Measurements from ENCODE around the gene CXCL17.
A peak's percentile ranks its signal among the peaks of the same experiment; 100 is the strongest.
"Not testable (repeated sequence)": the region's sequence is repeated elsewhere in the genome, so short reads cannot be mapped to it uniquely, and the experiment has no call there.

The CXCL17 gene

DNA sequence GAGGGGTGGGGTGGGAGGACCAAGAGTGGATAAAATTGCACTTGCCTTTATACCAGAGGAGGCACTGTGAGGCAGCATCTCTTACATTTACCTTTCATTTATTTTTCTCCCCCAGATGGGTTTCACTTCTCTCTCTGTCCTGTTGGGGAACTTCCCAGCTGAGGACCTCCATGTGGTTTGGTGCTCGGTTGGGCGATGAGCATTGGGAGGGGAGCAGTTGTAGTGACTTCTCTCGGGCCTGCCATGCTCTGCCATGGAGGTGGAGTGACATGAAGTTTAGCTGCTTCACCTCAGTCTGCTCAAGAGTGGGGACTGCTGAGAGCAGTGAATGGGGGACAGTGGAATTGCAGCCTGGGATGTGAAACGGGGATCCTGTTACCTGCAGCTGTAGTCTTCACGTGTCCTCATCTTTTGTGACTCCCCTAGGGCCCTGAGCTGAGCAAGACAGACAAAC is 23.1 kb upstream of the CXCL17 start:
- no peak for DNase-seq

DNA sequence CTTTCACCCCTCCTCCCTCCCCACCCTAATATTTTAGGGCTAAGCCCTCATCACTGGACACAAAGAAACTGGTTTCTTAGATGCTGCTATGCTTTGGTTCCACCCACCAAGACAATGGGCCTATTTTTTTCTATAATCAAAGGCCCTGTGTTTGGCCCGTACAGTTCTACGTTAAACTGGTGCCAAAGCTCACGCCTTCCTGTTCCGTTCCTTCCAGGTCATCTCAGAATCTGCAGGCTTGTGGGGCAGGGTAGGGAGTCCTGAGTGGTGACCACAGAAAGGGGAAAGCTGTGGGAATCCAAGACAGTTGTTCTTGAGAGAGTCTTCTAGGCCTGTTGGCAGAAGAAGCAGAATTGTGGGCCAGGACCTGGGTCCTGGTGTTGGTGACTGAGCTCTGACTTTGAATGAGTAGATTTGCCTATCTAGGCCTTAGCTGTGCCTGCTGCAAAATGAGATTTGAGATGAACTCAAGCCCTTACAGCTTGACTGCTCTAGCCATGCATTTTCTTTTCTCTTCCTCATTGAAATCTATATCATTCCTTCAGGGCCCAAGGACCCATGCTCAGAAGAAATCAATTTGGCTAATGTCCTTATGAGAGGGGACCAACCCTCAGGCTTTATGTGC is 19.1 kb upstream of the CXCL17 start:
- DNase-seq, result no peak

DNA sequence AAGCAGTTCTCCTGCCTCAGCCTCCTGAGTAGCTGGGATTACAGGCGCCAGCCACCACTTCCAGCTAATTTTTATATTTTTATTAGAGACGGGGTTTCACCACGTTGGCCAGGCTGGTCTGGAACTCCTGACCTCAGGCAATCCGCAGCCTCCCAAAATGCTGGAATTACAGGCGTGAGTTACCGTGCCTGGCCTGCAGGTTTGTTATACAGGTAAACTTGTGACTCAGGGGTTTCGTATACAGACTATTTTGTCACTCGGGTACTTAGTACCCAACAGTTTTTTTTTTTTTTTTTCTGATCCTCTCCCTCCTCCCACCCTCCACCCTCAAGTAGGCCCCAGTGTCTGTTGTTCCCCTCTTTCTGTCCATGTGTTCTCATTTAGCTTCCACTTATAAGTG is 18.5 kb upstream of the CXCL17 start:
- not testable (repeated sequence) for DNase-seq

DNA sequence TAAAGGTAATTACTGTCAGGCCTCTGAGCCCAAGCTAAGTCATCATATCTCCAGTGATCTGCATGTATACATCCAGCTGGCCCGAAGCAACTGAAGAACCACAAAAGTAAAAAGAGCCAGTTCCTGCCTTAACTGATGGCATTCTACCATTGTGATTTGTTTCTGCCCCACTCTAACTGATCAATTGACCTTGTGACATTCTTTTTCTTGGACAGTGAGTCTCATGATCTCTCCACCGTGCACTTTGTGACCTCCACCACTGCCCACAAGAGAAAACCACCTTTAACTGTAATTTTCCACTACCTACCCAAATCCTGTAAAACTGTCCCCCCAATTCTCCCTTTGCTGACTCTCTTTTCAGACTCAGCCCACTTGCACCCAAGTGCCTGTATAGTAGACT is 17.2 kb upstream of the CXCL17 start:
- DNase-seq, result no peak

DNA sequence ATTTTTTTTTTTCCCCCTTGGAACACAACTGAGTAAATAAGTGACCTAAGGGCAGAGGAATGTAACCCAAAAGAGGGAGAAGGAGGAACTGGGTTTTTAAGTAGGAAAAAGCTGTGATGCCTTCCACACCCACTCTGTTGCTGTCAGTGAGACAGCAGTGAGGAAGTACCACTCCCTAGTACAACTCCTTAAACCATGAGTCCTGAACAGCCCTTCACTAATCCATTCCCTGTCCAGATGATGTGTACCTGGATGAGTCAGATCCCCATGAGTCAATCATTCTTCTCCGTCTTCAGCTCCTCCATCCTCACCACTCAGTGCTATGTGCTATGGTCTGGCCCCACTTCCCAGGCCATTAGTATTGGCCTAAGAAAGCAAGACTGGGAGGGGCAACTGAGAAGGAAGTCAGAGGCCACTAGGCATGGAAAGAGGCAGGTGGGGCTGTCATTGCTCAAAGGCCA is 12.9 kb upstream of the CXCL17 start:
- DNase-seq, result no peak

DNA sequence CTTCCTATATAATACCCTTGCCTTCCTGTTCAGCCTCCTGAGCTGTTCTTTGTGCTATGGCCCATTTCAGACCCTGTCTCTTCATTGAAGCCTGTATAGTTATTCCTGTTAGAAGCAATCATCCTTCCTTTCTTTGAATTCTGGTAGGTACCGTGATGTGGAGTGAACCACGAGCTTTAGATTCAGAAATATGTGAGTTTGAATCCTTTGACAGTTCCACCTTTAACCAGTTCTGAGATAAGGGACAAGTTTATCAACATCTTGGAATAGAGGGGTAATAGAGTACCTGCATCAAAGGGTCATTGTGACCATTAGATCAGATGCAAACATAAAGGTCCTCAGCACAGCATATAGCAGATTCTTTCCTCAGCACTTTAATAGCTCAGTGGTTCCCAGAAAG is 12.3 kb upstream of the CXCL17 start:
- no peak for DNase-seq

DNA sequence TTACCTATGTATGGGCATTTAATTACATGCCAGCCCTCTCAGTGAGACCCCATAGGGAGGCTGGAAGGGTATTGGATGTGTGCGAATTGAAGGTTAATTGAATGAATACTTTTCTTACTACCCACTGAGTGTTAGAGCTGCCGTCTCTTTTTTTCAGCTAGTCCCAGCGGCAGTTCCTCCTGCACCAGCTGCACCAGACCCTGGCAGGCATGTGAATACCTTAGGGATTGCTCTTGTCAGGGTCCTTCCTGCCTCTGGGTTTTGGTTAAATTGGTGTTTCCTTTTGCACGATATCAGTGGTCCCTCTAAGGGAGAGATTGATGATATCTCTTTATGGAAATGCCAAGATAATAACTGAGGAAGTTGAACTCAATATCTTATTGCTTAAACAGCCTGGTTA is 9.8 kb upstream of the CXCL17 start:
- DNase-seq, result no peak

DNA sequence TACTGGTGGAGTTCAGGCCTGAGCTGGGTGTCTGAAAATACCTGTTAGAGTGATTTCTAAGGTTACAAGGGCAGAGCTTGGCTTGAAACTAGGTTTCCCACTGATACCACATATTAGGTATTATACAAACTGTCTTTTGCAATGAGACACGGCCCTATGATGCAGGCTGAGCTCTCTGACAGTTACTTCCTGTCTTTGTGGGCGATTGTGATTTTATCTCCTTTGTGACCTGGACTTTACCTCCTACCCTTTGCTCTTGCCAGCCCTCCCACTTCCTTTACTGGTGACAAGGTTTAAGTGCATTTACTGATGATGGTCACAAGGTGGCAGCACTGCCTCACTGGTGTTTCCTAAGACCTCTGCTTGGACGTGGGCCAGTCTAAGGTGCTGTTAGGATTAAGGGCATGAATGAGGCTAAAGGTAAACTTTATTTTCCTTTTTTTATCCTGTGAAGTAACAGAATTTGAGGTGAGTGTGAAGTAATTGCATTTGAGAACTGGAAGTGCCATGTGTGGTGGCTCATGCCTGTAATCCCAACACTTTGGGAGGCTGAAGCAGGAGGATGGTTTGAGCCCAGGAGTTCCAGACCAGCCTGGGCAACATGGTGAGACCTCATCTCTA is 7.7 kb upstream of the CXCL17 start:
- peak; percentile 59 for DNase-seq

DNA sequence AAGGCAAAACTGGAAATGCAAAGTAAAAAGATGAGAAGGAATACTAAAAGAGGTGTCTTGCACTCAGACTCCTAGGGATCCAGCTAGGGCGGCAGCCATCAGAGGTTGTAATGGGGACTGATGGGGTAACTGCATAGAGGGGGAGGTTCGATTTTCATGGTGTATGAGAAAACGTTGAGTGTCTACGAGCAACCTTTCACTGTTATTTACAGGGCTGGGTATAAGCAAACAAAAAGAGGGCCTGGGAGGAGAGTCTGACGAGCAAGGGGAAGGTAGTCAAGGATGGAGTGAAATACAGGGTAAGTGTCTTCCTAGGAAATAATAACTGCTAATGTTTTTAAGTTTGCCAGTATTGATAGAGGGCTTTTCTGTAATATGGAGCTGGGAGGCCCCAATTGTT is 5.6 kb upstream of the CXCL17 start:
- DNase-seq, result not testable (repeated sequence)

DNA sequence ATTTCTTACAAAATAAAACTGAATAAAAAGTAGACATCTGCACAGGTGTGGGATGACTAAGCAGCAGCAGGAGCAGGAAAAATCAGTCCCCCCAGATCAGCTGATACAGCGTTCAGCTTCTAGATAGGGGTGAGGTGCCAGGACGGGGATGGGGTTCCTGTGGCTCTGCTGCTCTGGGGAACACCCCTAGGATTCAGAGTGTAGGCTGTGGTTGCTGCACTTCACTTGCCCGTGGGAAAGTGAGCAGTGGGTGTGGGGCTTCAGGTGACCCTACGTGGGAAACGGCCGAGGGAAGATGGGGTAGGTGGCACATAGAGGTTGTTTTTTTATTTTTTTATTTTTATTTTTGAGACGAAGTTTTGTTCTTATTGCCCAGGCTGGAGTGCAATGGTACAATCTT is 3.2 kb upstream of the CXCL17 start:
- DNase-seq, result no peak

DNA sequence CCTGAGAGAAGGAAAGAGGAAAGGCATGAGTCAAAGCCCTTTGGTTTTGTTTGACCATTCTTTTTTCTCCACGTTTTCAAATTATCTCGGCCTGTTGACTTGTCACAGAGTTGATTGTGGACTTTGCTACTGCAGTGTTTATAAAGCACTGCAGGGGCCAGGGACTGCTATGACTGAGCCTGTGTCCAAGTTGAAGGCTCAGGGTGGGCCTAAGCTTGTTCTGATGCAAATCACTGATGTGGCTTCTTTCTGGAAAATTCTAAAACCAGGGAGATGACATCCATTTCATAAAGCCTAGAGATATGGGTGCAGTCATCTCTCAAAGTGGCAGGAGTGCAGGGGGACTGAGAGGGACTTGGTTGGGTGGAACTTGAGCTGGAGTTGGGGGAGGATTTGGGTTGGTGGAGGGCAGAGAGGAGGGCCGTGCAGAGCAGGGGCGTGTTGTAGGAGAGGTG is 1.2 kb upstream of the CXCL17 start:
- DNase-seq, result no peak

DNA sequence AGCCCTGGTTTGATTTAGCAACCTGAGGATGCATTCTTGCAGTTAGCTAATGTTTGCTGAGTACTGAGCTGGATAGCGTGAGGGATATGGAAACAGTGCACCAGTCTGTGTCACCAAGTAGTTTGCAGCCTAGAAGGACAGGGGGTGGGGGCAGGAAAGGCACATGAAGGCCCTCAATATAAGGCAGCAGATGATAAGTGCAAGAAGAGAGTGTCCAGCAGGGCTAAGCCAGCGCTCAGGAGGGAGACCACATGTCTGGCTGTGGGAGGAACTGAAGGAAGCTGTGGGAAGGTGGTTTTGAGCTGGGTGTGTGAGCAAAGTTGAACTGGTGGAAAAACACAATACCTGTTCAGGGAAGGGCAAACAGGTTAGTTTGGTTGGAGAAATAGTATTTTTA is 1.7 kb downstream of the CXCL17 start:
- no peak for DNase-seq

DNA sequence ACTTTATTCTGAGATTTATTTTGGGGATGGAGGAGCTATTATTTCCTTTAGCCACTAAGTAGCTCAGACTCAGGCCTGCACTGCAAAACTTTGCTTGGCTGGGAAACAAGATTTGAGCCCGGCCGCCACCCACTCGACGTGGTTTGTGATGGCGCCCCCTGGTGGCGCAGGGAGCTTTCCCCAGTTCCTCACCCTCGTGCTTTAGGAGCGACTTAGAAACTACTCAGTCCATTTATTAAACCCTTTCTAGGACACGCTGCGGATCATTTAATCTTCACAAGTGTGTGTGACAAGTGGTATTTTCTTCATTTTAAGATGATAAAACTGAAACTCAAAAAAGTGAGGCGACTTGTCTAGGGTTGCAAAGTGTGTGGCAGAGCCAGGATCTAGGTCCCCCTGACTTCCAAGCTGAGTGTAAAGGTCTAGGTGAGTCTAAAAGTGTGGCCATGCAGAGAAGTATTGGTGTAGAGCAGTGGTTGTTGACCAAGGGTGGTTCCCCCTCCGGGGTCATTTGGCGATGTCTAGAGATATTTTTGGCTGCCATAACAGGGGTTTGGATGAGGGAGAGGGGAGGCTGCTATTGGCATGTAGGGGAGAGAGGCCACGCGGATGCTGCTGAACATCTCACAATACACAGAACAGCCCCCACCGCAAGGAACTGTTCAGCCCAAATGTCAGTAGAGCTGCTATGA is 2.2 kb downstream of the CXCL17 start:
- DNase-seq, result peak; percentile 38

DNA sequence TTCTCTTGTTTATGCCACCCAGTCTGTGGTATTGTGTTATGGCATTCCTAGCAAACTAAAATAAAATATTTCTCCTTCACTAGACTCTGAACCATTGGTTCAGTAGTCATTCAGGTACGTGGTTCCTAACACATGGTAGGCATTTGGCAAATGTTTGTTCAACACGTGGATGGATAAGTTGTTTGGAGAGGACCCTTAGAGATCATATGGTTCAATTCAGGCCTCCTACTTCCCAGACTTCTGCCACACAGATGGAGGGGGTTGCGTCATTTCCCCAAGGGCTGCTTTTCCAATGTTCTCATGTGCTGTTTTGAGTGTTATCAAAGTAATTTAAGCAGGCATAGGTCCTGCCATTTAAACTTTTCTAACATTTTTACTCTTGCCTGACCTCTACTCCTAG is 6.7 kb downstream of the CXCL17 start:
- DNase-seq, result peak; percentile 86

DNA sequence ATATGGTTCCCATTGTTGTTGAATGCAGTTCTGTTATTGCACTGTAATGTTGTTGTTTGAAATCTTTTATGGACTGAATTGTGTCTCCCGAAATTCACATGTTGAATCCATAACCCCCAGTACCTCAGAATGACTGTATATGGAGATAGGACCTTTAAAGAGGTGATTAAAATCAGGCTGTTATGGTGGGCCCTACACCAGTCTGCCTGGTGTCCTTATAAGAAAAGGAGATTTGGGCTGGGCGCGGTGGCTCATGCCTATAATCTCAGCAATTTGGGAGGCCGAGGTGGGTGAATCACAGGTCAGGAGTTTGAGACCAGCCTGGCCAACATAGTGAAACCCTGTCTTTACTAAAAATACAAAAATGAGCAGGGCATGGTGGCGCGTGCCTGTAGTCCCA is 7.4 kb downstream of the CXCL17 start:
- DNase-seq, result no peak

DNA sequence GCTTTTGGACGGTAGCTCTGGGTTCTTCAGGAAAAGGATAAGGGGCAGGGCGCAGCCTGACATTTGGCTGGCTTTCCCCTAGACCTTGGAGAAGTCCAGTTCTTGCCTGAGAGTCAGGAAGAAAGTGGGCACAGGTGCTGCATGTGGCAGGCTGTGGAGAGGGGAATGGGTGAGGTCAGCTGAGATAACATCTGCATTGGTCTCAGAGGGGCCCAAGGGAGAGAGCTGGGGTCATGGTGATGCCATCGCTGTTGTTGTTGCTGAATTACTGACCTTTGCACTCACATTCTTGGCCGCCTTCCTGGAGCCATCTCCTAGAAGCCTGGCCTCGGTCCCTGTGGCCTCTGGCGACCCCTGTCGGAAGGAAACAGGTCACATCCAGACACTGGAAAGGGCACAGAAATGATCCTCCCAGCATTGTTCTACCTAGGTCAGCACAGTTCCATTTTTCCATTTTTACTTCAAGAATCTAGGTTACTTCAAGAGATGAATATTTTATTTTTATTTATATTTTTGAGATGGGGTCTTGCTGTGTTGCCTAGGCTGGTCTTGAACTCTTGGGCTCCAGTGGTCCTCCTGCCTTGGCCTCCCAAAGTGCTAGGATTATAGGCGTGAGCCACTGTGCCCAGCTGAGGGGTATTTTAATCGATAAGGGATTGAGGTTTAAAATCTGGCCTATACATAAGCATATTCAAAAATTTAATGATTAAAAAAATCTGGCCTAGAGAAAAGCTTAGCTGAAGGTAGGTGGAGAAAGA is 9.1 kb downstream of the CXCL17 start:
- DNase-seq, result no peak

DNA sequence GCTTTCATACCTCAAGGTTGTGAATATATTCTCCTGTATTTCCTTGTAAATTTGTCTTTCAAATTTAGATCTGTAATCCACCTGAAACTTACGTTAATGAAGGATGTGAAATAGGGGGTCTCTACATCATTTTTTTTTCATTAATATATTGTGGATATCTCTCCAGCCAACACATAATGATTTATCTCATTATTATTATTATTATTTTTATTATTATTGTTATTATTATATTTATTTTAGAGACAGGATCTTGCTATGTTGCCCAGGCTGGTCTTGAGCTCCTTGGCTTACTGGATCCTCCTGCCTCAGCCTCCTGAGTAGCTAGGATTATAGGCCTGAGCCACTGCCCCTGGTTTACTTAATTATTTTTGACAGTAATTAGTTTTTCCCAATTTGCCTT is 11.3 kb downstream of the CXCL17 start:
- no peak for DNase-seq

DNA sequence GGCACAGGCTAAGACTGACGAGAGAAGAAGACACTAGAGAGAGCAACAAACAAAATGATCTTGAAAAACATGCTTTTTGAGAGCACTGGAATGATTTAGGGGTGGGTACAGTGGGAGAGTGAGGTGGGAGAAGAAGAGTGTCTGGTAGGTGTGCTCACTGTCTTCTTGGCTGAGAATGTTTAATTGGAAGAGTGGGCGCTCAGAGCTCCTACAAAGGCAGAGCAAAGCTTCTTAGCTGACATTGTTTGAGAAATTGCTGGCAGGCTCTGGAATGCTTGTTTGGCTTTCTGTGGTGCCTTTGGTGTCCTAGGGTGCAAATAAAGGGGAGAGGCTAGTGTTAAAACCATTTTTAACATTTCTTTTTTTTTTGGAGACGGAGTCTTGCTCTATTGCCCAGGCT is 14.1 kb downstream of the CXCL17 start:
- no peak for DNase-seq

DNA sequence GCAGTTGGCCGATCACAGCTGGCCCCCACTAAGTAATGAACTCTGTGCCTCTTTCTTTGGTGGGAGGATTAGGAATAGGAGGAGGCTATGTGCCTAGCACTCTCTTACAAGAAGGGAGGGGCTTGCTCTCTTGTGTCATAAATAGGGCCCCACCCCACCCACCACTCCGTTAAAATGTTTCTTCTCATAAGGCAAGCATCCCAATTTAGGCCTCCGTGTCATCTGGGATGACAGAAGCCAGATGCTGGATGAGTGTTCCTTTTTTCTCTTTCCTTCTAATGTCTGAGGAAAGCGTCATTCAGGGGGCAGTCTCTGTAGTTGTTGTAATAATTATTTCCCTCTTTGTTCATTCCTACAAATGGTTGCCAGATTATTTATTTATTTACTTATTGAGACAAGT is 15.4 kb downstream of the CXCL17 start, which contains the start of gene LIPE:
Gene LIPE, minus strand, starts transcription at position 76 of the 400 bp plus-strand sequence. CDS start 239 bp downstream, outside the sequence.
- DNase-seq, result peak; percentile 10

DNA sequence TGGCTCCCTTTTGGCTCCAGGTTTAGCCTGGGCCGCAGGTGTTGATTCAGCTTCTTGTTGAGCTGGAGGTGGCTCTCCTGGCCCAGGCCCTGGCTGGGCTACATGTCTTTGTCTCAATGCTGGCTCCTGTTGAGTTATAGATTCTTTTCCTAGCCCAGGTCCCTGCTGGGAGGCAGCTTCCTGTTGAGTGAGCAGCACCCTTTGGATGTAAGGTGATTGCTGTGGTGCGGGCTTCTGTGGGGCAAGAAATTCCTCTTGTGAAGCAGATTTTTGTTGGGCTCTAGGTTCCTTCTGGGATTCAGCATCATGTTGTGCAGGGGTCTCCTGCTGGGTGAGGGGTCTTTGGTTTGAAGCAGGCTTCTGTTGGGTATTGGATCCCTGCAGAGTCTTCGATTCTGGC is 16.1 kb downstream of the CXCL17 start:
- DNase-seq, result peak; percentile 88

DNA sequence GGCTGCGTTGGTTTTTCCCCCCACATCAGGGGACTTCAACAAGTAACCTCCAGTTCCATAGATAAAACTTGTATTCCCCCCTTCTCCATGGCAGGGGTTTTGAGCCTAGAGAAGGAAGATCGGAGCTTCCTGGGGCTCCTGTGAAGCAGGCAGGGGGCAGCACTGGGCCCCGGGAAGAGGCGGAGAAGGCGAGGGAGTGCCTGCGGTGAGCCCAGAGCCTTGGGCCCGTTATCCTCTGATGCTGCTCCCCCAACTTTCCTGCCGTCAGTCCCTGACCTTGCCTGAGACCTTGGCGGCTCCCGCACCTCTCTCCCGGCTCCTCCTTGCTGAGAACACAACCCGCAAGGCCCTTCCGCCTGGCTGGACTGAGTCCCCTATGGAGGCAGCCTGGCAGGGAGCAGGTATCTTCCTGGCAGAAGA is 18.0 kb downstream of the CXCL17 start:
- DNase-seq, result no peak

DNA sequence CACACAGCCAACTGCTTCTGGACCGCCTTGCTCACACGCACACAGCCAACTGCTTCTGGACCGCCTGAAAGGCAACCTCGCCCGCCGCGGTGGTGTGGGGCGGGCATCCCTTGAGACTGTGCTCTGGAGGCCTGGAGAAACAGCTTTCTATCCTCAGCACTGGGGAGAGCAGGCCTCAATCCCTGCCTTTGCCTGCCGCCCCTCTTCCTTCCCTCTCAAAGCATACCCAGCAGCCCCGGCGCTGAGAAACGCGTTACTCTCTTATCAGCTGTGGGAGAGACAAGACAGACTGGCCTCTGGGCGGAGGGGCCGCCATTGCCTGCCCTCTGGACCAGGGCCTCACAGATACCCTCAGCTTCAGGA is 18.4 kb downstream of the CXCL17 start:
- DNase-seq, result no peak

Data from NCI-H2171 (cell line).